Measurements from ENCODE around the gene NPS.

NPS gene, protein sequence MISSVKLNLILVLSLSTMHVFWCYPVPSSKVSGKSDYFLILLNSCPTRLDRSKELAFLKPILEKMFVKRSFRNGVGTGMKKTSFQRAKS

DNA sequence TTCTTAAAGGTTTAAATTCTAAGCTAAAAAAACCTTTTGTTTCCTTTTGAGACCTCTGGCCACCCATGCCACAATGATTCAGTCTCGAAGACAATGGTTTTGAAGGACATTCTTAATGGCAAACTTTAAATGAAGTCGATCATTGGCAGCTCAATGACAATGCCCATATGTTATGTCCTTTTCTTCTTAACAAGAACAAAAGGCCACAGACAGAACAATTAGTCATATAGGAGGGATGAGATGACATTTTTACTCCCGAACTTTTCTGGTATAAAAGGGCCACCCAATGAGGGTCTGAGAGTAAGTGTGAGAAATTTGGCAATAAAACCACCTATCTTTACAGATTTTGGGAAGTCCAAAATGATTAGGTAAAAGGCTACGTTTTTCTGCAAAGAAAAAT lies at the start of gene NPS:
Gene NPS, plus strand, starts transcription at position 301 of the 400 bp plus-strand sequence. Its CDS starts 60 bp downstream, at position 361.
- no peak for TF ChIP-seq EZH2phosphoT487 (IDR thresholded peaks at IDR 0.05; ENCODE audit: borderline replicate concordance)
- TF ChIP-seq, protein P1, sequence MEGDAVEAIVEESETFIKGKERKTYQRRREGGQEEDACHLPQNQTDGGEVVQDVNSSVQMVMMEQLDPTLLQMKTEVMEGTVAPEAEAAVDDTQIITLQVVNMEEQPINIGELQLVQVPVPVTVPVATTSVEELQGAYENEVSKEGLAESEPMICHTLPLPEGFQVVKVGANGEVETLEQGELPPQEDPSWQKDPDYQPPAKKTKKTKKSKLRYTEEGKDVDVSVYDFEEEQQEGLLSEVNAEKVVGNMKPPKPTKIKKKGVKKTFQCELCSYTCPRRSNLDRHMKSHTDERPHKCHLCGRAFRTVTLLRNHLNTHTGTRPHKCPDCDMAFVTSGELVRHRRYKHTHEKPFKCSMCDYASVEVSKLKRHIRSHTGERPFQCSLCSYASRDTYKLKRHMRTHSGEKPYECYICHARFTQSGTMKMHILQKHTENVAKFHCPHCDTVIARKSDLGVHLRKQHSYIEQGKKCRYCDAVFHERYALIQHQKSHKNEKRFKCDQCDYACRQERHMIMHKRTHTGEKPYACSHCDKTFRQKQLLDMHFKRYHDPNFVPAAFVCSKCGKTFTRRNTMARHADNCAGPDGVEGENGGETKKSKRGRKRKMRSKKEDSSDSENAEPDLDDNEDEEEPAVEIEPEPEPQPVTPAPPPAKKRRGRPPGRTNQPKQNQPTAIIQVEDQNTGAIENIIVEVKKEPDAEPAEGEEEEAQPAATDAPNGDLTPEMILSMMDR (conservative IDR thresholded peaks at IDR 0.05; ENCODE audit: low read length), result no peak

DNA sequence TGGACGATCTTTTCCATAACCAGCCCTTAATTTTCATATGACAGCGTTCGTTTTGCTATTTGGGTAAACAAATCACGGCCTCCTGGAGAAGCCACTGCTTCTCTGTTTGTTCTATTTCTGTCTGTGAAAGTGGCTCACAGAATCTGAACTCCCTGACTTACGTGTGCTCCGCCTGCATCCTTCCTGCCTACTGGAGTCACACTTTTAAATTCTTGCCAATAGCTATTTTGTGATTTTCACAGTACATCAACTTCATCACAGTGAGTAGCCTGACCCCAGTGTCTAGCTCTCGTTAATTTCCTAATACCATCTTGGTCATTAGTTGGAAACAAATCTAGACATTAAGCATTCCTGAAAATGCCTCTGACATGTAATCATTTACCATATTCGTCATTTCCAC lies 49.0 kb upstream of the NPS start:
- H2AFZ ChIP-seq (ENCODE audit: low read length), result no peak overlapping the region
- no peaks in the 10 kb centered on the region for H3K9me3 ChIP-seq (ENCODE audit: insufficient read depth, low read depth, low read length)
- no peaks in the 10 kb centered on the region for H3K27me3 ChIP-seq (ENCODE audit: insufficient read depth, low read length, poor library complexity, severe bottlenecking)
- no peak overlapping the region for H3K9ac ChIP-seq (ENCODE audit: low read depth, low read length, poor library complexity, severe bottlenecking)
- no peak overlapping the region for H3K4me2 ChIP-seq (ENCODE audit: low read depth, low read length, poor library complexity, severe bottlenecking)
- no peak overlapping the region for H3K4me3 ChIP-seq (ENCODE audit: low read length, poor library complexity, severe bottlenecking)
- H3F3A ChIP-seq (ENCODE audit: low read depth), result no peaks in the 10 kb centered on the region
- no peaks in the 10 kb centered on the region for H3K36me3 ChIP-seq (ENCODE audit: insufficient read depth, low read length)
- no peak for TF ChIP-seq EZH2phosphoT487 (IDR thresholded peaks at IDR 0.05; ENCODE audit: borderline replicate concordance)
- TF ChIP-seq, protein P1 (conservative IDR thresholded peaks at IDR 0.05; ENCODE audit: low read length), result no peak
- H3K4me1 ChIP-seq (ENCODE audit: insufficient read depth, low read length, poor library complexity, severe bottlenecking), result no peaks in the 10 kb centered on the region
- H4K20me1 ChIP-seq (ENCODE audit: insufficient read depth, low read length, poor library complexity, severe bottlenecking), result no peaks in the 10 kb centered on the region
- no peaks in the 10 kb centered on the region for H3K79me2 ChIP-seq (ENCODE audit: insufficient read depth, low read length)
- no peaks in the 10 kb centered on the region for H3K9me2 ChIP-seq (replicated peaks; ENCODE audit: low read depth, low read length)

More for the DNA sequence above, at the start of gene NPS:
- no peaks in the 10 kb centered on the region for H3K27me3 ChIP-seq (ENCODE audit: insufficient read depth, low read length, poor library complexity, severe bottlenecking)
- no peaks in the 10 kb centered on the region for H3K4me1 ChIP-seq (ENCODE audit: insufficient read depth, low read length, poor library complexity, severe bottlenecking)
- H3K9me2 ChIP-seq (replicated peaks; ENCODE audit: low read depth, low read length), result no peaks in the 10 kb centered on the region
- H3K9me3 ChIP-seq (ENCODE audit: insufficient read depth, low read depth, low read length), result no peaks in the 10 kb centered on the region
- no peaks in the 10 kb centered on the region for H3K79me2 ChIP-seq (ENCODE audit: insufficient read depth, low read length)
- H3K4me3 ChIP-seq (ENCODE audit: low read length, poor library complexity, severe bottlenecking), result no peak within 1 kb of the TSS
- no peak within 1 kb of the TSS for H3K4me2 ChIP-seq (ENCODE audit: low read depth, low read length, poor library complexity, severe bottlenecking)
- H4K20me1 ChIP-seq (ENCODE audit: insufficient read depth, low read length, poor library complexity, severe bottlenecking), result no peaks in the 10 kb centered on the region
- H3K36me3 ChIP-seq (ENCODE audit: insufficient read depth, low read length), result no peaks in the 10 kb centered on the region
- H2AFZ ChIP-seq (ENCODE audit: low read length), result no peak within 1 kb of the TSS
- H3F3A ChIP-seq (ENCODE audit: low read depth), result no peaks in the 10 kb centered on the region
- no peak within 1 kb of the TSS for H3K9ac ChIP-seq (ENCODE audit: low read depth, low read length, poor library complexity, severe bottlenecking)

DNA sequence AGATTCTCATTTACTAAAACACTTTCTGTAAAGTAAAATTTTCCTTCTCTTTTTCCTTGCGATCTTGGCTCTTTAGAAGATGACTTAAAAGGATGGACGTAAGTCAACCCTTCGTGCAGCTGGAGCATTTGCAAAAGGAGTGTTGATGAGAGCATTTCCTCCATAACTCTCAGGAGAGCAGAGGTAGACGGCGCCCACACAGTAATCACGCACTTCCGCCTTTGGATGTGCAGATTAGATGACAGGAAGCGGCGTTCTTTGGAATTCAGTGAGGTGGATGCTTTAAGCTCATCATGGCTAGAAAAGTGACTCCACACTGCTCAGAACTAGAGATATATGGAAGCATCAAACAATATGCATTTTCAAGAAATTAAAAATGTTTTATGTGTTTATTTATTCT lies 43.0 kb upstream of the NPS start:
- no peak overlapping the region for H2AFZ ChIP-seq (ENCODE audit: low read length)
- no peaks in the 10 kb centered on the region for H3K9me3 ChIP-seq (ENCODE audit: insufficient read depth, low read depth, low read length)
- H3K4me3 ChIP-seq (ENCODE audit: low read length, poor library complexity, severe bottlenecking), result no peak overlapping the region
- no peaks in the 10 kb centered on the region for H3K27me3 ChIP-seq (ENCODE audit: insufficient read depth, low read length, poor library complexity, severe bottlenecking)
- H3K36me3 ChIP-seq (ENCODE audit: insufficient read depth, low read length), result no peaks in the 10 kb centered on the region
- no peak overlapping the region for H3K4me2 ChIP-seq (ENCODE audit: low read depth, low read length, poor library complexity, severe bottlenecking)
- TF ChIP-seq, protein P1 (conservative IDR thresholded peaks at IDR 0.05; ENCODE audit: low read length), result no peak
- no peak for TF ChIP-seq EZH2phosphoT487 (IDR thresholded peaks at IDR 0.05; ENCODE audit: borderline replicate concordance)
- no peaks in the 10 kb centered on the region for H3K9me2 ChIP-seq (replicated peaks; ENCODE audit: low read depth, low read length)
- H4K20me1 ChIP-seq (ENCODE audit: insufficient read depth, low read length, poor library complexity, severe bottlenecking), result no peaks in the 10 kb centered on the region
- H3K9ac ChIP-seq (ENCODE audit: low read depth, low read length, poor library complexity, severe bottlenecking), result no peak overlapping the region
- H3K79me2 ChIP-seq (ENCODE audit: insufficient read depth, low read length), result no peaks in the 10 kb centered on the region
- H3F3A ChIP-seq (ENCODE audit: low read depth), result no peaks in the 10 kb centered on the region
- H3K4me1 ChIP-seq (ENCODE audit: insufficient read depth, low read length, poor library complexity, severe bottlenecking), result no peaks in the 10 kb centered on the region

All from Loucy (cell line).